ENCODE measurements around the gene LRRIQ1. TPM values are rescaled to one million over a fixed set of nuclear protein-coding genes. Genes with fewer than 3 reads are reported as not detected.

The LRRIQ1 gene
- total RNA-seq, 1 donor from 2014 or later = 0.92 TPM

Other genes starting within 250 kb of the LRRIQ1 start
- 1.4 and 2.3 TPM in 2 replicates for gene SLC6A15, start 123.6 kb upstream of the LRRIQ1 start, total RNA-seq
- not detected in 2 replicates for gene TSPAN19, start 74 bp upstream of the LRRIQ1 start, total RNA-seq
- not detected in 2 replicates for gene ALX1, start 243.9 kb downstream of the LRRIQ1 start, total RNA-seq

Measured in epithelial cell of proximal tubule (primary cell).